HG03175 (cell line): ENCODE data around the gene CLMN.
A peak's percentile ranks its signal among the peaks of the same experiment; 100 is the strongest.

ENCODE experiments used
- ATAC-seq: cut with Tn5 transposase; IDR thresholded peaks from one replicate; pipeline ENCODE4 v1.9.1; 2021; ENCODE audit warnings: mild to moderate bottlenecking, moderate library complexity; ENCODE audit not compliant: unreplicated experiment

Gene CLMN

GRCh38 chr14:95245334-95245733 lies 74.4 kb downstream of the CLMN start:
- ATAC-seq, result no peak

GRCh38 chr14:95244587-95244986 lies 75.1 kb downstream of the CLMN start:
- ATAC-seq, result no peak

- ATAC-seq, result no peak
These were observed 76.8 kb downstream of the CLMN start for GRCh38 chr14:95242870-95243269.

GRCh38 chr14:95240859-95241813 lies 78.6 kb downstream of the CLMN start:
- no peak for ATAC-seq

- ATAC-seq, result no peak
These were observed 81.0 kb downstream of the CLMN start for GRCh38 chr14:95238487-95239298.

GRCh38 chr14:95237958-95238340 lies 81.8 kb downstream of the CLMN start:
- ATAC-seq, result no peak

- ATAC-seq, result no peak
These were observed 82.4 kb downstream of the CLMN start for GRCh38 chr14:95237121-95237957.

- ATAC-seq, result no peak
These were observed 83.5 kb downstream of the CLMN start for GRCh38 chr14:95236221-95236620.

GRCh38 chr14:95235767-95236166 lies 83.9 kb downstream of the CLMN start:
- ATAC-seq, result no peak

- no peak for ATAC-seq
These were observed 84.4 kb downstream of the CLMN start for GRCh38 chr14:95235351-95235750.

GRCh38 chr14:95234426-95234825 lies 85.3 kb downstream of the CLMN start:
- ATAC-seq, result no peak

- ATAC-seq, result peak; percentile 99
These were observed 85.9 kb downstream of the CLMN start for GRCh38 chr14:95233702-95234241.

GRCh38 chr14:95232894-95233584 lies 86.7 kb downstream of the CLMN start:
- ATAC-seq, result no peak

GRCh38 chr14:95231966-95232633 lies 87.6 kb downstream of the CLMN start:
- ATAC-seq, result no peak

GRCh38 chr14:95229749-95230148 lies 90.0 kb downstream of the CLMN start:
- ATAC-seq, result no peak

GRCh38 chr14:95228240-95228639 lies 91.5 kb downstream of the CLMN start:
- ATAC-seq, result no peak

- ATAC-seq, result no peak
These were observed 92.3 kb downstream of the CLMN start for GRCh38 chr14:95227279-95227860.

GRCh38 chr14:95226801-95227200 lies 92.9 kb downstream of the CLMN start:
- ATAC-seq, result no peak

- no peak for ATAC-seq
These were observed 94.3 kb downstream of the CLMN start for GRCh38 chr14:95225251-95225887.
